C4-2B (cell line): ENCODE measurements around the gene EDN2.

Source experiments
- H3K27ac ChIP-seq: fragments of 450-650 bp; 2 replicates; pipeline ENCODE4 v1.5.1; 2017
- ZFX ChIP-seq: fragments of 450-650 bp; IDR thresholded peaks from 2 replicates; pipeline ENCODE4 v1.6.1; 2017
- TF ChIP-seq, protein P1 (sequence below): fragments of 450-650 bp; conservative IDR thresholded peaks from 2 replicates; pipeline ENCODE4 v1.5.1; 2017; ENCODE audit warnings: mild to moderate bottlenecking

Gene EDN2

DNA sequence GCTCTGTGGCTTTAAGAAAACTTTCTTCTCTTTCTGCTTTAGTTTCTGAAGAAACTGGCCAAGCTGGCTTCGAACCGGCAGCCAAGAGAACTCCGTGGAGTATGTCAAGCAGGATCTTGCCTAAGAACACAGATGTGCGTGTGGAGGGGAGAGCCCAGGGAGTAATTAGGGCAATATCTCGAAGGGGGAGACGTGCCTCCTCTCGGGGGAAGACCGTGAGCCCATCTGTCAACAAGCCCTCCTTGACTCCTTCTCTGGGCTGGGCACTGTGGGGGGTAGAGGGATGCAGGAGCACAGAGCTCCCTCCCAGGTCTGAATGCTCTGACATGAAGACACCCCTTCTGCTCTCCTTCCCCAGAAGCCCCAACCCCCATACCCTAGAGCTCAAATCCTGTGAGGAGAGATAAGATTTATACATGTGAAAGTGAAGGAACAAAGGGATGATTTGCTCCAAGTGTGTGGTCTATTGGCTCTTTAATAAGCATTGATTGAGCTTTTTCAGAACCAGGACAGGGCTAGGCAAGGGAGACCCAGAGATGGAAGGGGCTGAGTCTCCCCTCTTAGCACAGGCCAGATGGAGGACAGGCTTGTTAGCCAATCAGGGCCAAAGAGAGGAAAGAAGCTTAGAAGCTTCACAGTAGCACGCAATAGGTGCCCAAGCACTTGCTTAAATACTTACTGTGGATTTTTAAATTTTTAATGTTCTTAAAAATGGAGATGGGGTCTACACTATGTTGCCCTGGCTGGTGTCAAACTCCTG lies 37.5 kb downstream of the EDN2 start:
- TF ChIP-seq ZFX = no peak
- TF ChIP-seq, protein P1, sequence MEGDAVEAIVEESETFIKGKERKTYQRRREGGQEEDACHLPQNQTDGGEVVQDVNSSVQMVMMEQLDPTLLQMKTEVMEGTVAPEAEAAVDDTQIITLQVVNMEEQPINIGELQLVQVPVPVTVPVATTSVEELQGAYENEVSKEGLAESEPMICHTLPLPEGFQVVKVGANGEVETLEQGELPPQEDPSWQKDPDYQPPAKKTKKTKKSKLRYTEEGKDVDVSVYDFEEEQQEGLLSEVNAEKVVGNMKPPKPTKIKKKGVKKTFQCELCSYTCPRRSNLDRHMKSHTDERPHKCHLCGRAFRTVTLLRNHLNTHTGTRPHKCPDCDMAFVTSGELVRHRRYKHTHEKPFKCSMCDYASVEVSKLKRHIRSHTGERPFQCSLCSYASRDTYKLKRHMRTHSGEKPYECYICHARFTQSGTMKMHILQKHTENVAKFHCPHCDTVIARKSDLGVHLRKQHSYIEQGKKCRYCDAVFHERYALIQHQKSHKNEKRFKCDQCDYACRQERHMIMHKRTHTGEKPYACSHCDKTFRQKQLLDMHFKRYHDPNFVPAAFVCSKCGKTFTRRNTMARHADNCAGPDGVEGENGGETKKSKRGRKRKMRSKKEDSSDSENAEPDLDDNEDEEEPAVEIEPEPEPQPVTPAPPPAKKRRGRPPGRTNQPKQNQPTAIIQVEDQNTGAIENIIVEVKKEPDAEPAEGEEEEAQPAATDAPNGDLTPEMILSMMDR = no peak
- no peak overlapping the region for H3K27ac ChIP-seq

DNA sequence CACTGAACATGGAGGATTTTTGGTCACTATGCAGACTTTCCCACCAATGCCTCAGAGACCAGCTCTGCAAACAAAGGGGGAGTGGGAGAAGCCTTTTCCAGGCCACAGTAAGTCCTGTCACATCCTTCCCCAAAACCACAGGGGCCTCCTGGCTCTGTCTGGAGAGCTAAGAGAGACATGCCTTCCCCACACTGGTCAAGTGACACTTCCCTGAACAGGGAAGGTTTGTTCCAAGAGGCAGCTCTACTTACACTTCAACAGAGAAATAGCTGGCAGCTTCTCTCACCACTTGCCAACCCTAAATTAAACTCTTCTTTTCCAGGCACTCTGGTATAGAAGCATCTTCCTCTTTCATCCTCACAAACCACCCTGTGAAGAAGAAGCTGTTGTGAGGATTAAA lies 39.7 kb downstream of the EDN2 start:
- TF ChIP-seq ZFX = no peak
- TF ChIP-seq, protein P1 = no peak
- H3K27ac ChIP-seq = no peak overlapping the region

DNA sequence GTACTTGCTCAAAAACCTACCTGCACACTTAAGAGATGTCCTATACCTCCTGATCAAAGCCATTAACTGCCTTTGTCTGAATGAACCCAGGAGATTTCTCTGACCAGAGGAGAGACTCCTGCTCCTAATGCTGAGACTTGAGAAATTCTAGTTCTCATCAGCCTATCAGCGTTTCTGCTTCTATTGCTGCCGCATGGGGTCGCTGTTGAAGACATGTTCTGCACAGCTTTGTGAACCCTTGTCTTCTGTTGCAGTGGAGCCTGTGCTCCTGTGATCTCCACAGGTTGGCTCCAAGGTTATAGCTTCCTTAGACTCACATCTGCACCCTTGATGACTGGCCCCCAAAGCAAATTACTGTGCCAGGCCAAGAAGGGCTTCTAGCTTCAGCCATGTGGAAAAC lies 40.2 kb downstream of the EDN2 start:
- no peak overlapping the region for H3K27ac ChIP-seq
- TF ChIP-seq, protein P1 = no peak; the same call in 1 of the 2 replicates
- TF ChIP-seq ZFX = no peak

DNA sequence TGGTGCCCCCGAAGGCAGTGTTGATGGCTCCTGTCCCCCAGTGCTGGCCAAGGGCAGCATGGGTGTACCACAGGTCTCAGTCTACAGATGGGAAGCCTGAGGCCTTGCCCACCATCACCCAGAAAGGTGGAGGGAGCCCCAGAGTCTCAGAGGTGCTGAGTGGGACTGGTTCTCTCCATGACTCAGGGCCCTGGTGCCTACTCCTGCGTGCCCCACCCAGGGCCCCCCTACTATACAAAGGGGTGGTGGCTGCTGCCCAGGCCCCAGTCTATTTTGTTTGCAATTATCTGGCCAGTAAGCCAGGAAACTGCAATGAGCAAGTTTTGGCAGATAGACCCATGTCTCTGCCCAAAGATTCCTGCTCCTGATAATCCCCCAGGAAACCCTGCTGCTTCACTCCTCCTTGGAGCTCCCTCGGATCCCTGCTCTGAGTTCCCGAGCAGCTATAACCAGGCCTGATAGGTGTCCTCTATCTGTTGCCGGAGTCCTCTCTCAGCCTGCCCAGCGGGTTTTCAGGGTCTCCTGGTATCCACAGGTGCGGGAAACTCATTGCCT lies 41.7 kb downstream of the EDN2 start:
- H3K27ac ChIP-seq = peak overlapping the region; percentile 71
- no peak for TF ChIP-seq ZFX
- TF ChIP-seq, protein P1 = no peak

DNA sequence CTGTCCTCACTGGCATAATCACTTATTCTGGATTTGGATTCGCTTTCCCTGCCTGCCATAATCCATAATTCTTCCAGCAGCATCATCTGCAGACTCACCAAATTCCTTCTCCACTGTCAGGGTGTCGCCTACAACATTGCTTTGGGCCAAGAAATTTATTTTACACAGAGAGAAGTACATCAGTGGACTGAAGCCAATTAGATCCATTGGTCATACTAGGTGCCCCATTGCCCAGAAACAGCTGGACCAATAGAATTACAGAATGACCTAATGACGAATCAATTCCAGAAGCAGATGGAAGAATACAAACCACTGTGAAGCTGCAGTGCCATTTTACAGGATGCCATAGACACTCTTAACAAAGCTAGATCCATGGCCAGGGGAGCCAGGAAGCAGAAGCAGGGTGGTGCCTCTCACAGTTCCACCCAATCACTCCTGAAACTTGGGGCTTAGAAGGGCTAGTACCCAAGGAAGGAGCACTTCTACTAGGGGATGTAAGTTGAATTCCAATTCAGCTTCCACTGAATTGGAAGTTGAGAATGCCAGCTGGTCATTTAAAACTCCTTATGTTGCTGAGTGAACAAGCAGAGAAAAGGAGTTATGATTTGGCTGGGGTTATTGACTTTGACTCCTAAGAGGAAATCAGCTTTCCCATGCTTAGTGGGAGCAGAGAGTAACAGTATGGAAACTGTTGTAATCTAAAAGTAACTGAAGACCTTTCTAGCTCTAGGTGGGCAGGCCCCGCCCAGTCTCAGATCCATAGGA lies 44.0 kb downstream of the EDN2 start:
- no peak overlapping the region for H3K27ac ChIP-seq
- TF ChIP-seq, protein P1 = no peak
- TF ChIP-seq ZFX = no peak

DNA sequence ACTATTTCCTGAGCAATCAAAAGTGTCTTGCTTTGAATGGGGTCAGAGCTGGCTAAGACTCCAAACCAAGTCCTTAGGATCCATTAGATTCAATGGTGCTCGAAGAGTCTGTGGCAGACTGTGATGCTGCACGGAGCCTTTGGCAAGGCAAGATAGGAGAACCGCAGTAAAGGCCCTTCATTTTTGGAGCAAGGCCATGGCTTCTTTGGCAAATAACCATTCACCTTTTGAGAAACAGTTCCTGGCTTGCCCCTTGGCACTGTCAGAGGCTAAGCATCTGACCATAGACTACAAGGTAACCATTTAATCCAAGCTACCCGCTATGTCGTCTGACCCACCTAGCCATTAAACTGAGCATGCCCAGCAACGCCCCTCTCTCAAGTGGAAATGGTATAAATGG lies 45.2 kb downstream of the EDN2 start:
- TF ChIP-seq ZFX = no peak
- TF ChIP-seq, protein P1 = no peak
- H3K27ac ChIP-seq = no peak overlapping the region

DNA sequence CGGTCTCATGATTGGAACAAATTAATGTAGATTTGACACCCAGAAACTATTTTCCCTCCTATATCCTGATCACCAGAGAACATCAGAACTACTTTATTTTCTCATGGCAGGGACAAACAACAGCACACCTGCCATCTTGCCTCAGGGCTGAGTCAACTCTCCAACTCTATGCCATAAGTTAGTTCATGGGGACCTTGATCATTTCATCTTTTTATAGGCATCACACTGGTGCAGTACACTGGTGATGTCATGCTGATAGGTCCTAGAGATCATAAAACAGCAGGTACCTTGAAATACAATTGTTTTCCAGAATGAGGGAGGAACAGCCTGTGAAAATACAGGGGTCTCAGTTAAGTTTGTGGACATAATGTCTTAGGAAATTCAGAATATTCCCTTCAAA lies 45.8 kb downstream of the EDN2 start:
- TF ChIP-seq ZFX = no peak
- TF ChIP-seq, protein P1 = no peak
- H3K27ac ChIP-seq = no peak overlapping the region
